ENCODE data around the gene TXNDC15. TPM values are rescaled to one million over a fixed set of nuclear protein-coding genes. Genes with fewer than 3 reads are reported as not detected.
"Not testable (repeated sequence)": the region's sequence is repeated elsewhere in the genome, so short reads cannot be mapped to it uniquely, and the experiment has no call there.

Gene TXNDC15
- total and polyA plus RNA-seq, 8 donors = 61.7 to 88.9 (median 75.7) TPM

GRCh38 chr5:134906811-134907210 lies 32.6 kb downstream of the TXNDC15 start:
- no peak for DNase-seq
- no peaks in the 10 kb centered on the region for H3K27me3 ChIP-seq
- peaks cover 0 to 20% of the 10 kb centered on the region in 2 donors for H3K4me1 ChIP-seq
- H3K36me3 ChIP-seq = peaks cover 0 to 17% of the 10 kb centered on the region in 2 donors
- no peak overlapping the region for H3K4me3 ChIP-seq
- H3K9me3 ChIP-seq = no peaks in the 10 kb centered on the region
- TF ChIP-seq CTCF (IDR thresholded peaks at IDR 0.05) = no peak
- intact Hi-C loops (cut with DNase I) = no loop called here
- ATAC-seq = no peak
- H3K27ac ChIP-seq = no peak overlapping the region

- H3K4me1 ChIP-seq; H3K9me3 ChIP-seq; H3K4me3 ChIP-seq; DNase-seq; H3K27me3 ChIP-seq; H3K27ac ChIP-seq; ATAC-seq; intact Hi-C loops (cut with DNase I): not testable (repeated sequence)
- H3K36me3 ChIP-seq = peaks cover 0 to 51% of the 10 kb centered on the region in 2 donors
Observed at GRCh38 chr5:134910752-134911151, 36.6 kb downstream of the TXNDC15 start.

- ATAC-seq (no peak), DNase-seq (no peak)
- H3K9me3 ChIP-seq = no peaks in the 10 kb centered on the region
- TF ChIP-seq CTCF (IDR thresholded peaks at IDR 0.05) = no peak
- H3K27ac ChIP-seq = no peak overlapping the region
- peaks cover 0 to 53% of the 10 kb centered on the region in 2 donors for H3K36me3 ChIP-seq
- H3K4me3 ChIP-seq = no peak overlapping the region
- peaks cover 0 to under 1% of the 10 kb centered on the region in 2 donors for H3K4me1 ChIP-seq
- intact Hi-C loops (cut with DNase I) = no loop called here
- H3K27me3 ChIP-seq = no peaks in the 10 kb centered on the region
Observed at GRCh38 chr5:134911285-134912206, 37.4 kb downstream of the TXNDC15 start.

- Histone ChIP-seq H3K4me1 (no peaks in the 10 kb centered on the region), H3K4me3 (no peak overlapping the region), H3K9me3 (no peaks in the 10 kb centered on the region), H3K36me3 (peaks cover 0 to 62% of the 10 kb centered on the region in 2 donors), H3K27ac (no peak overlapping the region), H3K27me3 (no peaks in the 10 kb centered on the region)
- no peak for TF ChIP-seq CTCF (IDR thresholded peaks at IDR 0.05)
- no peak for DNase-seq
- intact Hi-C loops (cut with DNase I) = no loop called here
- no peak for ATAC-seq
Observed at GRCh38 chr5:134913254-134913653, 39.1 kb downstream of the TXNDC15 start.

GRCh38 chr5:134913795-134914194 lies 39.6 kb downstream of the TXNDC15 start:
- Histone ChIP-seq H3K27me3 (no peaks in the 10 kb centered on the region), H3K9me3 (no peaks in the 10 kb centered on the region), H3K4me1 (no peaks in the 10 kb centered on the region), H3K4me3 (no peak overlapping the region), H3K27ac (no peak overlapping the region), H3K36me3 (peaks cover 0 to 67% of the 10 kb centered on the region in 2 donors)
- TF ChIP-seq CTCF (IDR thresholded peaks at IDR 0.05) = no peak
- DNase-seq (no peak), ATAC-seq (no peak)
- intact Hi-C loops (cut with DNase I) = no loop called here
